ENCODE results near the gene TATDN2.
A peak's percentile ranks its signal among the peaks of the same experiment; 100 is the strongest.
"Not testable (repeated sequence)": the region's sequence is repeated elsewhere in the genome, so short reads cannot be mapped to it uniquely, and the experiment has no call there.

Gene TATDN2

DNA sequence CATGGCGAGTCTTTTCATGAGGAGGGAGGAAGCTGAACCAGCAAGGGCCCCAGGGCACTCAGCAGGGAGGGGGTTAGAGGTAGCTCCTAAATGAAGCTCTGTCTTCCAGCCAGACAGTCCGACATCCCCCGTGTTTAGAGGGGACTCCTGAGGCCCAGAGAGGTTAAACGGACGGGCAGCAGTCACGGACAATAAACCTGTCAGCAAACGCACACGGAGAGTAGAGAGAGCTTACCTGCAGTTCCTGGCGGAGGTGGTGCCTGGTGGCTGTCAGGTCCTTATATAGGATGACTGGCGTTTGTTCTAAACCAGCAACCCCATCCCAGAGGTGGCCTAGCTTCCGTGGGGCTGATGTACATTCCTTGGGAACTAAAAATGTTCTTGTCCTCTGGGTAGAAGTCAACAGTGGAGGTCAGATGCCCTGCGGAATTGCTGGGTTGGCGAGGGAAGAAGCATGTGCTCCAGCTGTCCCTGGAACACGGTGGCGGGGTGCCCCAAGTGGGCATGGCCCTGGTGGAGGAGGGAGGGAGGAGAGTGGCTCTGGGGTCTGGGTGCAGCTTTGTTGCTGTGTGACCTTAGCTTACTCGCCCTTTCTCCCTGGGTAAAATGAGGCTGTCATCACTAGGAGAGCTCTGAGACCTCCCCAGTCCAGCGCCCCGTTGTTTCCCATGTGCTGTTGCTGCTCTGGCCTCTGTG, 42.4 kb downstream of the TATDN2 start:
- H3K27ac ChIP-seq = peak overlapping the region; percentile 96
- no peaks in the 10 kb centered on the region for H3K27me3 ChIP-seq
- peaks cover 36 to 38% of the 10 kb centered on the region in 2 experiments for H3K4me1 ChIP-seq (ENCODE audit: control insufficient read depth in 1 of 2, insufficient read depth in 1 of 2, low read depth in 1 of 2, low read length in 1 of 2)
- no peak overlapping the region for H3K4me3 ChIP-seq (ENCODE audit: low read depth in 1 of 2, low read length in 1 of 2)
- TF ChIP-seq, protein P1, sequence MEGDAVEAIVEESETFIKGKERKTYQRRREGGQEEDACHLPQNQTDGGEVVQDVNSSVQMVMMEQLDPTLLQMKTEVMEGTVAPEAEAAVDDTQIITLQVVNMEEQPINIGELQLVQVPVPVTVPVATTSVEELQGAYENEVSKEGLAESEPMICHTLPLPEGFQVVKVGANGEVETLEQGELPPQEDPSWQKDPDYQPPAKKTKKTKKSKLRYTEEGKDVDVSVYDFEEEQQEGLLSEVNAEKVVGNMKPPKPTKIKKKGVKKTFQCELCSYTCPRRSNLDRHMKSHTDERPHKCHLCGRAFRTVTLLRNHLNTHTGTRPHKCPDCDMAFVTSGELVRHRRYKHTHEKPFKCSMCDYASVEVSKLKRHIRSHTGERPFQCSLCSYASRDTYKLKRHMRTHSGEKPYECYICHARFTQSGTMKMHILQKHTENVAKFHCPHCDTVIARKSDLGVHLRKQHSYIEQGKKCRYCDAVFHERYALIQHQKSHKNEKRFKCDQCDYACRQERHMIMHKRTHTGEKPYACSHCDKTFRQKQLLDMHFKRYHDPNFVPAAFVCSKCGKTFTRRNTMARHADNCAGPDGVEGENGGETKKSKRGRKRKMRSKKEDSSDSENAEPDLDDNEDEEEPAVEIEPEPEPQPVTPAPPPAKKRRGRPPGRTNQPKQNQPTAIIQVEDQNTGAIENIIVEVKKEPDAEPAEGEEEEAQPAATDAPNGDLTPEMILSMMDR (IDR thresholded peaks at IDR 0.05) = no peak
- H3K9me3 ChIP-seq = no peaks in the 10 kb centered on the region
- H3K36me3 ChIP-seq = peaks cover 54% of the 10 kb centered on the region

DNA sequence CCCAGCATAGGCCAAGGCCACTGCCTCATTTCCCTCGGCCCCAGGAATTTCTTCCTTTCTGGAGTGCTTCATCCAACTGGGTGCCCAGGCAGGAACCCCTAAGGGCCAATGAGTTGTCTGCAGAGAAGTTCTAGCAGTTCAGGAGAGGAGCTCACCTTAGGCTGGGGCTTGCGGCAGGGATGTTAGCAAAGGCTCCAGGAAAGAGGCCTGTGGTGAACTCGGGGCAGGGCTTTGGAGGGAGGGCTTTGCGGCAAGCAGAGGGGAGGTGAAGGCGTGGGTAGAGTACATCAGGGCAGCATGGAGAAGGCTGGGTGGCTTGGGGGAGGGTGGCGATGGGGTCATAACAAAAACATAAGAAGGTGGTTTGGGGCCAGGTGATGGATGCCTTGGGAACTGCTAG, 43.4 kb downstream of the TATDN2 start:
- TF ChIP-seq, protein P1 (IDR thresholded peaks at IDR 0.05) = no peak
- H3K27ac ChIP-seq = peak overlapping the region; percentile 96
- peak overlapping the region; percentile 60 to 67 for H3K4me3 ChIP-seq (ENCODE audit: low read depth in 1 of 2, low read length in 1 of 2)
- no peaks in the 10 kb centered on the region for H3K9me3 ChIP-seq
- peaks cover 36 to 38% of the 10 kb centered on the region in 2 experiments for H3K4me1 ChIP-seq (ENCODE audit: control insufficient read depth in 1 of 2, insufficient read depth in 1 of 2, low read depth in 1 of 2, low read length in 1 of 2)
- H3K36me3 ChIP-seq = peaks cover 45% of the 10 kb centered on the region
- no peaks in the 10 kb centered on the region for H3K27me3 ChIP-seq

DNA sequence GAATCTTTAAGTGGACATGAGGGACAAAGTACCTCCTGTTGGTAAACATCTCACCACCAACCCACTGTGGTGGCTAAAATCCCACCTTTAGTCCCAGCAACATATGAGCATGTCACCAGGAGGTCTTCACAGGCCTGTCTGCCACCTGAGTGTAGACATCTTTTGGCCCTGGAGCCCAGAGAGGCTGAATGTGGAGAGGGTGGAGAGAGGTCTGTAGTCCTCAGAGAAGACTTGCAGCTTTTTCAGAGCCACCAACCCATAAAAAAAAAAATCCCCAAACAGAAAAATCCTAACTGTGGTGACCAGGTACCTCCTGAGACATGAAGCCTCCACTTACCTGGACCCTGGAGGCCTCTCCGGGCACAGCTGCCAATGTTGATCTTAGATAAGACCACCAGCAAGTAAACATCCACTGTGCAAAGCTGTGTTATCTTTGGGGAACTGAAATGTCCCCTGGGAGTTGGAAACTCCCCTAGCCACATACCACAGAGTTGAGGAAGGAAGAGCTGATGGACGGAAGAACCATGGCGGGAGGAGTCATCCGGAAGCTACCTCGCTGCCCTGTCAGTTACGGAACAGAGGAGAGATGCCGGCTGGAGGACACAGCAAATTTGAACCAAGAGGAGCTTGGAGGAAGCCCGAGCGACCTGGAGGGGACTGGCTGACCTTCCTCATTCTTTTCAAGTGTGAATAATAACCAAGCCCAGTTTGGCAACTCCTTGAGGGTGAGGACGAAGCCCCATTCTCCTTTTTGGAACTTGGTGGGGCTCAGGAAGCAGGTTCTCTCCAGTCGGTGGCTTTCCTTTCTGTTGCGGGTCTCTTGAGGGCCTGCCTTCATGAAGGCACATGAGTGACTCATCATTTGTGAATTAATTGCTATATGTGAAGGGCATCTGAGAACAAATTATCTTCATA, 44.5 kb downstream of the TATDN2 start, which contains the start of gene GHRL:
Gene GHRL, minus strand, starts transcription at position 443 of the 915 bp plus-strand sequence. CDS start 2,767 bp downstream, outside the sequence.
- Histone ChIP-seq H3K27me3 (no peaks in the 10 kb centered on the region), H3K36me3 (peaks cover 40% of the 10 kb centered on the region), H3K27ac (peak within 1 kb of the TSS; percentile 96), H3K9me3 (no peaks in the 10 kb centered on the region), H3K4me1 (ENCODE audit: control insufficient read depth in 1 of 2, insufficient read depth in 1 of 2, low read depth in 1 of 2, low read length in 1 of 2) (peaks cover 36 to 38% of the 10 kb centered on the region in 2 experiments), H3K4me3 (ENCODE audit: low read depth in 1 of 2, low read length in 1 of 2) (peak within 1 kb of the TSS; percentile 60 to 67)
- TF ChIP-seq, protein P1 (IDR thresholded peaks at IDR 0.05) = no peak

DNA sequence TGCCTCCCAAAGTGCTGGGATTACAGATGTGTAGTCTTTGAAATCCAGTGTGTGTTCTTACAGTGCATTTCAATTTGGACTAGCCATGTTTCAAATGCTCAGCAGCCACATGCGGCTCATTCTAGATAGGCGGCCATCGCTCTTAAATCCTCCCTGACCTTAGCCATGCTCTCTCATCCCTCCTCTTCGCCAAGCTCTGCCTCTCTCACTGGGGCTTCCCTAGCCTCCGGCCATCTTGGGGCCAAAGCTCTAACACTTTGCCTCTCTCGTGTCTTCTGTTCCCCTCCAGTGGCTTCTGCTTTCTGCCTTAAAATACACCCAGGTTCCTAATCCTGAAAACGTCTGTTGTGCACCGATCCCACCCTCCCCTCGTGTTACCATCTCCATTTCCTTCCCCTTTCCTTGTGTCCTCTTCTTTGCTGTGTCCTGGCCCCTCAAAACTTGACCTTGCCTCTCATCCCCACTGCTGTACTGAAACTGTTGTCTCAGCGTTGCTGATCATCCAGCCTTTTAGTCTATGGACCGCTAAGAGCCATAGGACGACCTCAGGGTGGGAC, 45.8 kb downstream of the TATDN2 start:
- TF ChIP-seq, protein P1 (IDR thresholded peaks at IDR 0.05) = no peak
- Histone ChIP-seq H3K27me3 (no peaks in the 10 kb centered on the region), H3K9me3 (no peaks in the 10 kb centered on the region), H3K4me3 (ENCODE audit: low read depth in 1 of 2, low read length in 1 of 2) (peak overlapping the region in 1 of 2 experiments; percentile 67), H3K36me3 (peaks cover 27% of the 10 kb centered on the region), H3K27ac (peak overlapping the region; percentile 96), H3K4me1 (ENCODE audit: control insufficient read depth in 1 of 2, insufficient read depth in 1 of 2, low read depth in 1 of 2, low read length in 1 of 2) (peaks cover 36 to 38% of the 10 kb centered on the region in 2 experiments)

DNA sequence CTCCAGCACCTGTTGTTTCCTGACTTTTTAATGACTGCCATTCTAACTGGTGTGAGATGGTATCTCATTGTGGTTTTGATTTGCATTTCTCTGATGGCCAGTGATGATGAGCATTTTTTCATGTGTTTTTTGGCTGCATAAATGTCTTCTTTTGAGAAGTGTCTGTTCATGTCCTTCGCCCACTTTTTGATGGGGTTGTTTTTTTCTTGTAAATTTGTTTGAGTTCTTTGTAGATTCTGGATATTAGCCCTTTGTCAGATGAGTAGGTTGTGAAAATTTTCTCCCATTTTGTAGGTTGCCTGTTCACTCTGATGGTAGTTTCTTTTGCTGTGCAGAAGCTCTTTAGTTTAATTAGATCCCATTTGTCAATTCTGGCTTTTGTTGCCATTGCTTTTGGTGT, 49.8 kb downstream of the TATDN2 start:
- H3K27ac ChIP-seq; H3K27me3 ChIP-seq; H3K9me3 ChIP-seq; H3K4me3 ChIP-seq (ENCODE audit: low read depth in 1 of 2, low read length in 1 of 2): not testable (repeated sequence)
- H3K36me3 ChIP-seq = peaks cover 38% of the 10 kb centered on the region
- peaks cover 17% of the 10 kb centered on the region in 2 experiments for H3K4me1 ChIP-seq (ENCODE audit: control insufficient read depth in 1 of 2, insufficient read depth in 1 of 2, low read depth in 1 of 2, low read length in 1 of 2)

Data from neutrophil (primary cell).